ENCODE data around the gene PHF21B.

PHF21B gene

DNA sequence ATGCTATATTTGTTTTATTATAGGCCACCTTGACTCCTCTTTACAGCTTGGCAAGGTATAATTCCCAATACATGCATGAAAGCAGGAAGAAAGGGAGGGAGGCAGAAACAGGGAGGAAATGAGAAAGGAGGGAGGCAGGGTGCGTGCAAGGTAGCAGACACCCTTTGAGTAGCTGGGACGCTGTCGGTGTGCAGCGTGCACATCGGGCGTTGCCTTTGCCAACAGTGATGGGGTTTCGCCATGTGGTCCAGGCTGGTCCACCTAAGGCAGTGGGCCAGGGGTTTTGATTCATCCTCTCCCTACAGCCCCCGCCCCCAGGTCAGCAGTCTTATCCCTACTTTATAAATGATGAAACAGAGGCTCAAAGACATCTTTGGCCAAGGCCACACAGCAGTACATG is 25.0 kb upstream of the PHF21B start:
- DNase-seq (ENCODE audit: low spot score) = no peak
- ChIA-PET POLR2A (ENCODE audit: low non-redundant PET) (no interaction called here), CTCF (interaction anchor here (1.0 kb wide), 1 partner anchor 61 kb away, joined by 4 read pairs; no protein-coding TSS in a partner anchor)
- no peak overlapping the region for H3K27ac ChIP-seq
- TF ChIP-seq, protein P1, sequence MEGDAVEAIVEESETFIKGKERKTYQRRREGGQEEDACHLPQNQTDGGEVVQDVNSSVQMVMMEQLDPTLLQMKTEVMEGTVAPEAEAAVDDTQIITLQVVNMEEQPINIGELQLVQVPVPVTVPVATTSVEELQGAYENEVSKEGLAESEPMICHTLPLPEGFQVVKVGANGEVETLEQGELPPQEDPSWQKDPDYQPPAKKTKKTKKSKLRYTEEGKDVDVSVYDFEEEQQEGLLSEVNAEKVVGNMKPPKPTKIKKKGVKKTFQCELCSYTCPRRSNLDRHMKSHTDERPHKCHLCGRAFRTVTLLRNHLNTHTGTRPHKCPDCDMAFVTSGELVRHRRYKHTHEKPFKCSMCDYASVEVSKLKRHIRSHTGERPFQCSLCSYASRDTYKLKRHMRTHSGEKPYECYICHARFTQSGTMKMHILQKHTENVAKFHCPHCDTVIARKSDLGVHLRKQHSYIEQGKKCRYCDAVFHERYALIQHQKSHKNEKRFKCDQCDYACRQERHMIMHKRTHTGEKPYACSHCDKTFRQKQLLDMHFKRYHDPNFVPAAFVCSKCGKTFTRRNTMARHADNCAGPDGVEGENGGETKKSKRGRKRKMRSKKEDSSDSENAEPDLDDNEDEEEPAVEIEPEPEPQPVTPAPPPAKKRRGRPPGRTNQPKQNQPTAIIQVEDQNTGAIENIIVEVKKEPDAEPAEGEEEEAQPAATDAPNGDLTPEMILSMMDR (conservative IDR thresholded peaks at IDR 0.05; ENCODE audit: low read depth) = no peak

DNA sequence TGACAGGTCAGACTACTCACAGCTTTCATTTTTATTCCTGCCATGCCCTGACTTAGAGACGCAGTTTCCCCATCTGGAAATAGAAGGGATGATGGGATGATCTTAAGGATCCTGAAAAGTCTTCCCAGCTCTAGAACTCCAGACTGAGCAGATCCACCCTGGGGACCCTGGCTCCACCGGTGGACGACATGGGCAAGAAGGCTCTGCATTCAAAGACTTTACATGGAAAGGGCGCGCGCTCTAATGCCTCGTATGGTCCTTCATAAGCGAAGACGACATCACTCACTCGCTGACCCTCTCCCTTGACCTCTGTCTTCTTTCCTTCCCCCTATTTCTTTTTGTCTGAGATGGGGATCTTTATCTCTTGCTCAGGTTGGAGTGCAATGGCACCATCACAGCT is 24.4 kb upstream of the PHF21B start:
- POLR2A ChIA-PET (ENCODE audit: low non-redundant PET) = no interaction called here
- no peak overlapping the region for H3K27ac ChIP-seq
- CTCF ChIA-PET = interaction anchor here (1.0 kb wide), 1 partner anchor 62 kb away, joined by 4 read pairs; no protein-coding TSS in a partner anchor
- DNase-seq (ENCODE audit: low spot score) = no peak
- TF ChIP-seq, protein P1 (conservative IDR thresholded peaks at IDR 0.05; ENCODE audit: low read depth) = no peak

DNA sequence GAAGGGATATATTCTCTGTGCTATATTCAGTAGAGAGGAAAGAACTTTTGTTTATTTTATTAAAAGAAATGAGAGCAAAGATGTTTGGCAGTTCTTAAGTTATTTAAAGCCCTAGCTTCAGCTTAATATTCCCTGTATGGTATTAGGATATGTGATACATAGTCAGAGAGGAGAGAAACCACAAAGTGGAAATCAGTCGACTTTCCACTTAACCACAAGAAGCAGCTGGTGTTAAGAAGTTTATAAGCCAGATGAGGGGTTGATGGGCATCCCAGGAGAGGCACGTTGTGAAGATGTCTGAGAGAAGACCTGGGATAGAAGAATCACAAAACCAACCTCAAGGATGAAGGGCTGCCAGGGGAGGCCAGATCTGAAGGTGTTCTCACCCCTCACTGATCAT is 23.3 kb upstream of the PHF21B start:
- ChIA-PET CTCF (no interaction called here), POLR2A (ENCODE audit: low non-redundant PET) (no interaction called here)
- TF ChIP-seq, protein P1 (conservative IDR thresholded peaks at IDR 0.05; ENCODE audit: low read depth) = no peak
- no peak overlapping the region for H3K27ac ChIP-seq
- DNase-seq (ENCODE audit: low spot score) = no peak

DNA sequence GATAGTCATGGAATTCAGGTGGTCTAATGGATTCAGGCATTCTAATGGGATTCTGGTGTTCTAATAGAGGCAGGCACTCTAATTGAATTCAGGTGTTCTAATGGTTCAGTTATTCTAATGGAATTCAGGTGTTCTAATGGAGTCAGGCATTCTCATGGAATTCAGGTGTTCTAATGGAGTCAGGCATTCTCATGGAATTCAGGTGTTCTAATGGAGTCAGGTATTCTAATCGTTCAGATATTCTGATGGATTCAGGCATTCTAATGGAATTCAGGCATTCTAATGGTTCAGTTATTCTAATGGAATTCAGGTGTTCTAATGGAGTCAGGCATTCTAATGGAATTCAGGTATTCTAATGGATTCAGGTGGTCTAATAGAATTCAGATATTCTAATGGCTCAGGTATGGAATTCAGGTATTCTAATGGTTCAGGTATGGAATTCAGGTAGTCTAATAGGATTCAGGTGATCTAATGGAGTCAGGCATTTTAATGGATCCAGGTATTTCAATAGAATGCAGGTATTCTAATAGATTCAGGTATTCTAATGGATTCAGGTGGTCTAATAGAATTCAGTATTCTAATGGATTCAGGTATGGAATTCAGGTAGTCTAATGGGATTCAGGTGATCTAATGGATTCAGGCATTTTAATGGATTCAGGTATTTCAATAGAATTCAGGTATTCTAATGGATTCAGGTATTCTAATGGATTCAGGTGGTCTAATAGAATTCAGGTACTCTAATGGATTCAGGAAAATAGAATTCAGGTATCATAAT is 22.0 kb upstream of the PHF21B start:
- POLR2A ChIA-PET (ENCODE audit: low non-redundant PET) = no interaction called here

DNA sequence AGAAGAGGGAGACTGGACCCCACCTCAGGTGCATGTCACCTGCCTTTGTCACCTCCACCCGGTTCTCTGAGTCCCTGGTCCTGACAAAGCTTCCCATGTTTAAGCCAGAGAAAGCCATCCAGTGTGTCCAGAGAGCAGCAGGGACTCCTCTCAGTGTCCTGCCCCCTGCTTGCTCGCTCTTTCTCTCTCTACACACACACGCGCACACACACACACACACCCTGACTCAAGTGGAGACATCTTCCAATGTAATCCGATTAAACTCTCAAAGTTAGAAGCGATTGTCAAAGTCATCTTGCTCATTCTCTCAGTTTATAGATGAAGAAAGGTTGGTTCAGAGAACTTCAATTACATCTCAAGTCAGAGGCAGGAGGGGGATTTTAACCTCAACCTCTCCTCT is 19.7 kb upstream of the PHF21B start:
- POLR2A ChIA-PET (ENCODE audit: low non-redundant PET) = no interaction called here
- TF ChIP-seq, protein P1 (conservative IDR thresholded peaks at IDR 0.05; ENCODE audit: low read depth) = no peak
- CTCF ChIA-PET = no interaction called here
- H3K27ac ChIP-seq = no peak overlapping the region
- no peak for DNase-seq (ENCODE audit: low spot score)

More for the DNA sequence above, 22.0 kb upstream of the PHF21B start:
- TF ChIP-seq, protein P1 (conservative IDR thresholded peaks at IDR 0.05; ENCODE audit: low read depth) = no peak
- DNase-seq (ENCODE audit: low spot score) = no peak
- H3K27ac ChIP-seq = no peak overlapping the region
- CTCF ChIA-PET = no interaction called here

DNA sequence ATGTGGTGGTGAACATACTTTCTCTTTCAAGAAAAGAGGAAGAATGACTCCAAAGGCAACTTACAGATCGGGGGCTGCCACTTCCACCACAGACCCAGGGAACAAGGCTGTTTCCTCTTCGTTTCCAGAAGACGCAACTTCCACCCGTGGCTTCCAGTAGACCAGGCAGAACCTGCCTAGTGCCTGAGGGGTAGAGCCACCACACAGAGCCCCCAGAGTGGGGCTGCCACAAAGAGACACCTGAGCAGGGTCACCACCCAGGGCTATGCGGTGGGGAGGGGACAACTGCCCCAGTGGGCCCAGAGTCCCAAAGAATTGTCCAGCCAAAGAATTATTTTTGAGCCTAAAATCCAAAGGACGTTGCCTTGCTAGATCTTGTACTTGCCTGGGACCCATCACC is 16.7 kb upstream of the PHF21B start:
- ChIA-PET CTCF (no interaction called here), POLR2A (ENCODE audit: low non-redundant PET) (no interaction called here)
- DNase-seq (ENCODE audit: low spot score) = no peak
- H3K27ac ChIP-seq = no peak overlapping the region
- TF ChIP-seq, protein P1 (conservative IDR thresholded peaks at IDR 0.05; ENCODE audit: low read depth) = no peak
